ENCODE results near the gene TGFB1I1. TPM values are rescaled to one million over a fixed set of nuclear protein-coding genes. Genes with fewer than 3 reads are reported as not detected.

TGFB1I1 gene
- total RNA-seq, 1 donor from 2014 or later = 25.6 TPM

- peaks cover 5% of the 10 kb centered on the region for H3K36me3 Mint-ChIP-seq
- no peaks in the 10 kb centered on the region for H3K4me1 Mint-ChIP-seq (ENCODE audit: unreplicated experiment)
- peak overlapping the region; percentile 87 for H3K4me3 Mint-ChIP-seq
- peaks cover 49% of the 10 kb centered on the region for H3K27me3 Mint-ChIP-seq
- no peak for DNase-seq (ENCODE audit: extremely low spot score, unreplicated experiment)
- no peak overlapping the region for H3K27ac Mint-ChIP-seq
- H3K9me3 Mint-ChIP-seq = no peaks in the 10 kb centered on the region
- no peak for TF ChIP-seq CTCF (conservative IDR thresholded peaks at IDR 0.05)
Measured at GRCh38 chr16:31487071-31487719, 15.2 kb downstream of the TGFB1I1 start.

GRCh38 chr16:31487720-31488467 is 15.9 kb downstream of the TGFB1I1 start:
- TF ChIP-seq CTCF (conservative IDR thresholded peaks at IDR 0.05) = no peak
- Mint-ChIP-seq H3K36me3 (peaks cover 5% of the 10 kb centered on the region), H3K27ac (no peak overlapping the region), H3K27me3 (peaks cover 42% of the 10 kb centered on the region), H3K9me3 (no peaks in the 10 kb centered on the region), H3K4me1 (ENCODE audit: unreplicated experiment) (no peaks in the 10 kb centered on the region), H3K4me3 (peak overlapping the region; percentile 87)
- no peak for DNase-seq (ENCODE audit: extremely low spot score, unreplicated experiment)

GRCh38 chr16:31488468-31489297 is 16.7 kb downstream of the TGFB1I1 start:
- DNase-seq (ENCODE audit: extremely low spot score, unreplicated experiment) = no peak
- no peak for TF ChIP-seq CTCF (conservative IDR thresholded peaks at IDR 0.05)
- Mint-ChIP-seq H3K4me3 (peak overlapping the region; percentile 87), H3K9me3 (no peaks in the 10 kb centered on the region), H3K27me3 (peaks cover 38% of the 10 kb centered on the region), H3K27ac (no peak overlapping the region), H3K4me1 (ENCODE audit: unreplicated experiment) (no peaks in the 10 kb centered on the region), H3K36me3 (peaks cover 12% of the 10 kb centered on the region)

- no peaks in the 10 kb centered on the region for H3K9me3 Mint-ChIP-seq
- no peak for DNase-seq (ENCODE audit: extremely low spot score, unreplicated experiment)
- H3K4me3 Mint-ChIP-seq = peak overlapping the region; percentile 36
- peaks cover 12% of the 10 kb centered on the region for H3K36me3 Mint-ChIP-seq
- TF ChIP-seq CTCF (conservative IDR thresholded peaks at IDR 0.05) = no peak
- H3K27me3 Mint-ChIP-seq = peaks cover 36% of the 10 kb centered on the region
- no peaks in the 10 kb centered on the region for H3K4me1 Mint-ChIP-seq (ENCODE audit: unreplicated experiment)
- no peak overlapping the region for H3K27ac Mint-ChIP-seq
Measured at GRCh38 chr16:31489298-31489564, 17.3 kb downstream of the TGFB1I1 start.

- H3K4me3 Mint-ChIP-seq = peak overlapping the region; percentile 77
- no peaks in the 10 kb centered on the region for H3K4me1 Mint-ChIP-seq (ENCODE audit: unreplicated experiment)
- DNase-seq (ENCODE audit: extremely low spot score, unreplicated experiment) = no peak
- H3K27ac Mint-ChIP-seq = no peak overlapping the region
- no peaks in the 10 kb centered on the region for H3K9me3 Mint-ChIP-seq
- peaks cover 12% of the 10 kb centered on the region for H3K36me3 Mint-ChIP-seq
- no peak for TF ChIP-seq CTCF (conservative IDR thresholded peaks at IDR 0.05)
- peaks cover 32% of the 10 kb centered on the region for H3K27me3 Mint-ChIP-seq
Measured at GRCh38 chr16:31489616-31490584, 17.9 kb downstream of the TGFB1I1 start.

Data from type B pancreatic cell (in vitro differentiated cells).